DOHH2 (cell line): Measurements from ENCODE around the gene AAMP.

Experiments
- H3F3A ChIP-seq: fragments of 200-600 bp; sonication (generic), shearing (Covaris generic); 2 replicates; pipeline ENCODE4 v1.6.0; 2016; ENCODE audit warnings: antibody characterized with exemption, mild to moderate bottlenecking; ENCODE audit not compliant: control insufficient read depth, insufficient read depth
- H3K27ac ChIP-seq: fragments of 200-600 bp; sonication (generic); 2 replicates; pipeline ENCODE4 v1.5.1; 2014; ENCODE audit warnings: low read depth, mild to moderate bottlenecking, low read length, moderate library complexity
- H3K27me3 ChIP-seq: fragments of 200-600 bp; sonication (generic); 2 replicates; pipeline ENCODE4 v1.6.1; 2014; ENCODE audit warnings: mild to moderate bottlenecking, low read length, mixed read lengths; ENCODE audit not compliant: control insufficient read depth
- H3K36me3 ChIP-seq: fragments of 200-600 bp; sonication (generic); 2 replicates; pipeline ENCODE4 v1.6.1; 2014; ENCODE audit warnings: mild to moderate bottlenecking, low read length, moderate library complexity, mixed read lengths; ENCODE audit not compliant: control insufficient read depth
- H3K4me1 ChIP-seq: fragments of 200-600 bp; sonication (generic); 2 replicates; pipeline ENCODE4 v1.6.1; 2014; ENCODE audit warnings: mild to moderate bottlenecking, low read length, mixed read lengths; ENCODE audit not compliant: control insufficient read depth
- H3K4me2 ChIP-seq: fragments of 200-600 bp; sonication (generic); 2 replicates; pipeline ENCODE4 v1.6.0; 2014; ENCODE audit warnings: mild to moderate bottlenecking, low read length, moderate library complexity
- H3K4me3 ChIP-seq: fragments of 200-600 bp; sonication (generic); 2 replicates; pipeline ENCODE4 v1.5.1; 2014; ENCODE audit warnings: mild to moderate bottlenecking, low read length, mixed read lengths
- H3K79me2 ChIP-seq: fragments of 200-600 bp; sonication (generic); 2 replicates; pipeline ENCODE4 v1.6.1; 2014; ENCODE audit warnings: mild to moderate bottlenecking, low read length, mixed read lengths; ENCODE audit not compliant: control insufficient read depth
- H3K9me2 ChIP-seq: fragments of 200-600 bp; sonication (generic); replicated peaks from 2 replicates; pipeline ENCODE4 v1.6.1; 2014; ENCODE audit warnings: mild to moderate bottlenecking, low read length, mixed read lengths; ENCODE audit not compliant: control insufficient read depth
- H3K9me3 ChIP-seq: fragments of 200-600 bp; sonication (generic); 2 replicates; pipeline ENCODE4 v1.6.1; 2014; ENCODE audit warnings: antibody characterized with exemption, low read length, mixed read lengths; ENCODE audit not compliant: control insufficient read depth, insufficient read depth
- H4K20me1 ChIP-seq: fragments of 200-600 bp; sonication (generic); 2 replicates; pipeline ENCODE4 v1.6.0; 2014; ENCODE audit warnings: low read depth, mild to moderate bottlenecking, antibody characterized with exemption, low read length, moderate library complexity; ENCODE audit not compliant: control insufficient read depth, insufficient read depth
- CTCF ChIP-seq: fragments of 200-600 bp; sonication (generic); IDR thresholded peaks from one replicate; pipeline ENCODE4 v1.5.1; 2014; ENCODE audit warnings: antibody characterized with exemption, mild to moderate bottlenecking, low read depth, low read length; ENCODE audit not compliant: poor library complexity, severe bottlenecking
- EZH2phosphoT487 ChIP-seq: fragments of 200-600 bp; sonication (generic); IDR thresholded peaks from 2 replicates; pipeline ENCODE4 v1.6.1; 2017; ENCODE audit warnings: borderline replicate concordance, mild to moderate bottlenecking, antibody characterized with exemption, low read length, moderate library complexity, mixed read lengths

AAMP gene

GRCh38 chr2:218301176-218301819 is 31.4 kb upstream of the AAMP start:
- Histone ChIP-seq H3K9me2 (no peaks in the 10 kb centered on the region), H3K4me2 (no peak overlapping the region), H3K4me3 (no peak overlapping the region), H3F3A (no peaks in the 10 kb centered on the region), H4K20me1 (no peaks in the 10 kb centered on the region), H3K4me1 (peaks cover 9% of the 10 kb centered on the region), H3K79me2 (no peaks in the 10 kb centered on the region), H3K36me3 (no peaks in the 10 kb centered on the region), H3K27ac (no peak overlapping the region), H3K9me3 (no peaks in the 10 kb centered on the region), H3K27me3 (no peaks in the 10 kb centered on the region)
- TF ChIP-seq EZH2phosphoT487 (no peak), CTCF (peak; percentile 97)

- Histone ChIP-seq H3K4me2 (no peak overlapping the region), H3K36me3 (no peaks in the 10 kb centered on the region), H3K4me1 (peaks cover 2% of the 10 kb centered on the region), H3K9me2 (no peaks in the 10 kb centered on the region), H3K79me2 (no peaks in the 10 kb centered on the region), H3K9me3 (no peaks in the 10 kb centered on the region), H3F3A (no peaks in the 10 kb centered on the region), H3K27ac (no peak overlapping the region), H4K20me1 (no peaks in the 10 kb centered on the region), H3K27me3 (no peaks in the 10 kb centered on the region), H3K4me3 (no peak overlapping the region)
- no peak for TF ChIP-seq EZH2phosphoT487
- TF ChIP-seq CTCF, result no peak
Observed at GRCh38 chr2:218300141-218300540, 30.2 kb upstream of the AAMP start.

DNA sequence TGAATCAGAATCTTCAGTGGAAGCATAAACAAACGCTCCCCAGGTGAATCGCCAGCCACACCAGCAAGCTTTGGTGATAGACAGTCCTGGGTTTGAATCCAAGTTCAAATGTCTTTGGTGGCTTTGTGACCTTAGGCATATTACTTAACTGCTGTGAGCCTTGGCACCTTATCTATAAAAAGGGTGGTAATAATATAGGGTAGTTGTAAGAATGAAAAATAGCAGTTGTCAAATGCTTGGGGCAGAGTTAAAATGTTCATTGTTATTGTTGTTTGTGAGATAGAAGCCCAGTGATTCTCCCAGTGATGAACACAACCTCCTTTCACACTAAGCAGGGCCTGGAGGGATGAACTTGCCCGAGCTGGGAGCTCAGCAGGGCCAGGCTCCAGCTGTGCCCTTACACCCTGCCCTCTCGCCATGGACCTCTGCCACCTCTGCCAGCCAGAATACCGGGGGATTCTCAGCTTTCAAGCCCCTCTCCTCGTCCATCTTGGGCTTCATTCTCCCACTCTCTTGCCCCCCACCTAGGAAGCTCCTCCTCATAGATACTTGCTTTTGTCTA is 28.5 kb upstream of the AAMP start:
- no peaks in the 10 kb centered on the region for H3K27me3 ChIP-seq
- H3K27ac ChIP-seq, result no peak overlapping the region
- H3K4me3 ChIP-seq, result no peak overlapping the region
- TF ChIP-seq EZH2phosphoT487 (no peak), CTCF (no peak)
- H3K4me2 ChIP-seq, result no peak overlapping the region
- H3K79me2 ChIP-seq, result no peaks in the 10 kb centered on the region
- H3F3A ChIP-seq, result no peaks in the 10 kb centered on the region
- H4K20me1 ChIP-seq, result no peaks in the 10 kb centered on the region
- H3K9me3 ChIP-seq, result no peaks in the 10 kb centered on the region
- no peaks in the 10 kb centered on the region for H3K36me3 ChIP-seq
- no peaks in the 10 kb centered on the region for H3K9me2 ChIP-seq
- peaks cover 4% of the 10 kb centered on the region for H3K4me1 ChIP-seq
